GM23338 (cell line): ENCODE results near the gene PGBD5. TPM values are rescaled to one million over a fixed set of nuclear protein-coding genes. Genes with fewer than 3 reads are reported as not detected.

Source experiments
- ATAC-seq: fragments of 200-7000 bp; cut with Tn5 transposase; 3 replicates; pipeline ENCODE4 v1.9.1; 2020
- DNase-seq: peaks from one replicate; pipeline ENCODE4 v3.0.0-alpha.2; 2015; ENCODE audit warnings: low spot score
- H2AFZ ChIP-seq: fragments of 200-600 bp; sonication (generic); 2 replicates; pipeline ENCODE4 v1.8.0; 2016; ENCODE audit warnings: antibody characterized with exemption, mild to moderate bottlenecking, moderate library complexity
- H3F3A ChIP-seq: fragments of 200-600 bp; sonication (generic); replicated peaks from 2 replicates; pipeline ENCODE4 v1.8.0; 2017; ENCODE audit warnings: antibody characterized with exemption, mixed run types, low read depth
- H3K27ac ChIP-seq: fragments of 200-600 bp; sonication (generic); 2 replicates; pipeline ENCODE4 v1.6.1; 2016; ENCODE audit warnings: low read depth
- H3K27me3 ChIP-seq: fragments of 200-600 bp; sonication (generic); 2 replicates; pipeline ENCODE4 v1.8.0; 2016; ENCODE audit warnings: mild to moderate bottlenecking, mixed run types, moderate library complexity; ENCODE audit not compliant: insufficient read depth
- H3K36me3 ChIP-seq: fragments of 200-600 bp; sonication (generic); 2 replicates; pipeline ENCODE4 v1.8.0; 2016; ENCODE audit warnings: mild to moderate bottlenecking; ENCODE audit not compliant: insufficient read depth
- H3K4me1 ChIP-seq: fragments of 200-600 bp; sonication (generic); 2 replicates; pipeline ENCODE4 v1.8.0; 2016; ENCODE audit warnings: mild to moderate bottlenecking, moderate library complexity; ENCODE audit not compliant: insufficient read depth
- H3K4me2 ChIP-seq: fragments of 200-600 bp; sonication (generic); 2 replicates; pipeline ENCODE4 v1.7.1; 2017; ENCODE audit warnings: mixed run types
- H3K4me3 ChIP-seq: fragments of 200-600 bp; sonication (generic); 2 replicates; pipeline ENCODE4 v1.6.1; 2016; ENCODE audit warnings: mixed run types
- H3K79me2 ChIP-seq: fragments of 200-600 bp; sonication (generic); replicated peaks from 2 replicates; pipeline ENCODE4 v1.8.0; 2017; ENCODE audit warnings: mild to moderate bottlenecking; ENCODE audit not compliant: insufficient read depth
- H3K9me2 ChIP-seq: fragments of 200-600 bp; sonication (generic); 2 replicates; pipeline ENCODE4 v1.8.0; 2017; ENCODE audit not compliant: insufficient read depth
- H4K20me1 ChIP-seq: fragments of 200-600 bp; sonication (generic); replicated peaks from 2 replicates; pipeline ENCODE4 v1.8.0; 2017; ENCODE audit warnings: mild to moderate bottlenecking; ENCODE audit not compliant: insufficient read depth
- H3K27ac Mint-ChIP-seq: 2 replicates; pipeline ENCODE4 v1.8.0; 2020; ENCODE audit warnings: inconsistent platforms, mild to moderate bottlenecking, moderate library complexity, mixed read lengths
- H3K27me3 Mint-ChIP-seq: 3 replicates; pipeline ENCODE4 v1.8.0; 2022; ENCODE audit warnings: low read depth, mild to moderate bottlenecking, moderate library complexity, mixed read lengths, inconsistent platforms; ENCODE audit not compliant: insufficient read depth, poor library complexity
- H3K36me3 Mint-ChIP-seq: 3 replicates; pipeline ENCODE4 v1.8.0; 2021; ENCODE audit warnings: low read depth, mild to moderate bottlenecking, inconsistent platforms, moderate library complexity, mixed read lengths
- H3K4me1 Mint-ChIP-seq: 3 replicates; pipeline ENCODE4 v1.8.0; 2020; ENCODE audit warnings: mild to moderate bottlenecking, inconsistent platforms, mixed read lengths
- H3K4me3 Mint-ChIP-seq: 3 replicates; pipeline ENCODE4 v1.8.0; 2021; ENCODE audit warnings: moderate library complexity, mild to moderate bottlenecking, inconsistent platforms, mixed read lengths
- H3K9me3 Mint-ChIP-seq: 3 replicates; pipeline ENCODE4 v1.8.0; 2020; ENCODE audit warnings: moderate library complexity, mild to moderate bottlenecking, inconsistent platforms, mixed read lengths
- CREB1 ChIP-seq: fragments of 250-450 bp; sonication (Bioruptor Pico); IDR thresholded peaks from 2 replicates; pipeline ENCODE4 v1.5.0; 2020; ENCODE audit warnings: low read depth, mild to moderate bottlenecking, moderate library complexity
- ETS1 ChIP-seq: IDR thresholded peaks from 2 replicates; pipeline ENCODE4 v1.6.1; 2016; ENCODE audit warnings: antibody characterized with exemption
- EZH2 ChIP-seq: fragments of 200-600 bp; sonication (generic); IDR thresholded peaks from one replicate; pipeline ENCODE4 v1.8.0; 2017; ENCODE audit warnings: antibody characterized with exemption, mild to moderate bottlenecking, low read depth; ENCODE audit not compliant: unreplicated experiment
- EZH2phosphoT487 ChIP-seq: fragments of 200-600 bp; sonication (generic); IDR thresholded peaks from one replicate; pipeline ENCODE4 v1.8.1; 2018; ENCODE audit warnings: antibody characterized with exemption; ENCODE audit not compliant: unreplicated experiment
- NANOG ChIP-seq: IDR thresholded peaks from 2 replicates; pipeline ENCODE4 v1.6.1; 2016; ENCODE audit warnings: antibody characterized with exemption, borderline replicate concordance
- POLR2AphosphoS5 ChIP-seq: IDR thresholded peaks from 2 replicates; pipeline ENCODE4 v1.6.1; 2016; ENCODE audit warnings: antibody characterized with exemption, low read depth
- STAT1 ChIP-seq: IDR thresholded peaks from one replicate; pipeline ENCODE4 v1.6.1; 2016; ENCODE audit warnings: antibody characterized with exemption; ENCODE audit not compliant: unreplicated experiment
- ZNF114 ChIP-seq: fragments of 250-450 bp; sonication (Bioruptor Pico); IDR thresholded peaks from 2 replicates; pipeline ENCODE4 v1.5.0; 2020; ENCODE audit warnings: mild to moderate bottlenecking, moderate library complexity
- polyA plus RNA-seq: library from polyadenylated mRNA; unstranded; fragments of >200 nt; fragmentation: Nextera tagmentation; extraction: Ambion mirVana; gene quantifications from 2 replicates; pipeline ENCODE4 v1.2.1, GENCODE V29; 2016
- total RNA-seq: library from RNA; depleted of rRNA; stranded (reverse); fragments of >200 nt; shearing (Covaris generic); gene quantifications from 2 replicates; pipeline ENCODE4 v1.2.3, GENCODE V29; 2014
- TF ChIP-seq, protein P1 (sequence below): fragments of 250-450 bp; sonication (Bioruptor Pico); IDR thresholded peaks from 2 replicates; pipeline ENCODE4 v1.5.0; 2020; ENCODE audit warnings: mild to moderate bottlenecking, moderate library complexity
- TF ChIP-seq, protein P2 (sequence below): IDR thresholded peaks from one replicate; pipeline ENCODE4 v1.6.1; 2018; ENCODE audit warnings: antibody characterized with exemption; ENCODE audit not compliant: unreplicated experiment

Gene PGBD5
- total and polyA plus RNA-seq, 2 experiments from 2014 or later = 3.4 to 16.6 TPM

GRCh38 chr1:230465691-230466090, 39.6 kb upstream of the PGBD5 start:
- TF ChIP-seq ZNF114 (CRISPR knock-in tag) (no peak), ETS1 (no peak), CREB1 (CRISPR knock-in tag) (no peak), STAT1 (no peak), EZH2 (no peak), NANOG (no peak), POLR2AphosphoS5 (no peak), EZH2phosphoT487 (no peak)
- TF ChIP-seq, protein P1, sequence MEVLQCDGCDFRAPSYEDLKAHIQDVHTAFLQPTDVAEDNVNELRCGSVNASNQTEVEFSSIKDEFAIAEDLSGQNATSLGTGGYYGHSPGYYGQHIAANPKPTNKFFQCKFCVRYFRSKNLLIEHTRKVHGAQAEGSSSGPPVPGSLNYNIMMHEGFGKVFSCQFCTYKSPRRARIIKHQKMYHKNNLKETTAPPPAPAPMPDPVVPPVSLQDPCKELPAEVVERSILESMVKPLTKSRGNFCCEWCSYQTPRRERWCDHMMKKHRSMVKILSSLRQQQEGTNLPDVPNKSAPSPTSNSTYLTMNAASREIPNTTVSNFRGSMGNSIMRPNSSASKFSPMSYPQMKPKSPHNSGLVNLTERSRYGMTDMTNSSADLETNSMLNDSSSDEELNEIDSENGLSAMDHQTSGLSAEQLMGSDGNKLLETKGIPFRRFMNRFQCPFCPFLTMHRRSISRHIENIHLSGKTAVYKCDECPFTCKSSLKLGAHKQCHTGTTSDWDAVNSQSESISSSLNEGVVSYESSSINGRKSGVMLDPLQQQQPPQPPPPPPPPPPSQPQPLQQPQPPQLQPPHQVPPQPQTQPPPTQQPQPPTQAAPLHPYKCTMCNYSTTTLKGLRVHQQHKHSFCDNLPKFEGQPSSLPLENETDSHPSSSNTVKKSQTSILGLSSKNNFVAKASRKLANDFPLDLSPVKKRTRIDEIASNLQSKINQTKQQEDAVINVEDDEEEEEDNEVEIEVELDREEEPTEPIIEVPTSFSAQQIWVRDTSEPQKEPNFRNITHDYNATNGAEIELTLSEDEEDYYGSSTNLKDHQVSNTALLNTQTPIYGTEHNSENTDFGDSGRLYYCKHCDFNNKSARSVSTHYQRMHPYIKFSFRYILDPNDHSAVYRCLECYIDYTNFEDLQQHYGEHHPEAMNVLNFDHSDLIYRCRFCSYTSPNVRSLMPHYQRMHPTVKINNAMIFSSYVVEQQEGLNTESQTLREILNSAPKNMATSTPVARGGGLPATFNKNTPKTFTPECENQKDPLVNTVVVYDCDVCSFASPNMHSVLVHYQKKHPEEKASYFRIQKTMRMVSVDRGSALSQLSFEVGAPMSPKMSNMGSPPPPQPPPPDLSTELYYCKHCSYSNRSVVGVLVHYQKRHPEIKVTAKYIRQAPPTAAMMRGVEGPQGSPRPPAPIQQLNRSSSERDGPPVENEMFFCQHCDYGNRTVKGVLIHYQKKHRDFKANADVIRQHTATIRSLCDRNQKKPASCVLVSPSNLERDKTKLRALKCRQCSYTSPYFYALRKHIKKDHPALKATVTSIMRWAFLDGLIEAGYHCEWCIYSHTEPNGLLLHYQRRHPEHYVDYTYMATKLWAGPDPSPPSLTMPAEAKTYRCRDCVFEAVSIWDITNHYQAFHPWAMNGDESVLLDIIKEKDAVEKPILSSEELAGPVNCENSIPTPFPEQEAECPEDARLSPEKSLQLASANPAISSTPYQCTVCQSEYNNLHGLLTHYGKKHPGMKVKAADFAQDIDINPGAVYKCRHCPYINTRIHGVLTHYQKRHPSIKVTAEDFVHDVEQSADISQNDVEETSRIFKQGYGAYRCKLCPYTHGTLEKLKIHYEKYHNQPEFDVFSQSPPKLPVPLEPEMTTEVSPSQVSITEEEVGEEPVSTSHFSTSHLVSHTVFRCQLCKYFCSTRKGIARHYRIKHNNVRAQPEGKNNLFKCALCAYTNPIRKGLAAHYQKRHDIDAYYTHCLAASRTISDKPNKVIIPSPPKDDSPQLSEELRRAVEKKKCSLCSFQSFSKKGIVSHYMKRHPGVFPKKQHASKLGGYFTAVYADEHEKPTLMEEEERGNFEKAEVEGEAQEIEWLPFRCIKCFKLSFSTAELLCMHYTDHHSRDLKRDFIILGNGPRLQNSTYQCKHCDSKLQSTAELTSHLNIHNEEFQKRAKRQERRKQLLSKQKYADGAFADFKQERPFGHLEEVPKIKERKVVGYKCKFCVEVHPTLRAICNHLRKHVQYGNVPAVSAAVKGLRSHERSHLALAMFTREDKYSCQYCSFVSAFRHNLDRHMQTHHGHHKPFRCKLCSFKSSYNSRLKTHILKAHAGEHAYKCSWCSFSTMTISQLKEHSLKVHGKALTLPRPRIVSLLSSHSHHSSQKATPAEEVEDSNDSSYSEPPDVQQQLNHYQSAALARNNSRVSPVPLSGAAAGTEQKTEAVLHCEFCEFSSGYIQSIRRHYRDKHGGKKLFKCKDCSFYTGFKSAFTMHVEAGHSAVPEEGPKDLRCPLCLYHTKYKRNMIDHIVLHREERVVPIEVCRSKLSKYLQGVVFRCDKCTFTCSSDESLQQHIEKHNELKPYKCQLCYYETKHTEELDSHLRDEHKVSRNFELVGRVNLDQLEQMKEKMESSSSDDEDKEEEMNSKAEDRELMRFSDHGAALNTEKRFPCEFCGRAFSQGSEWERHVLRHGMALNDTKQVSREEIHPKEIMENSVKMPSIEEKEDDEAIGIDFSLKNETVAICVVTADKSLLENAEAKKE (CRISPR knock-in tag) = no peak
- TF ChIP-seq, protein P2, sequence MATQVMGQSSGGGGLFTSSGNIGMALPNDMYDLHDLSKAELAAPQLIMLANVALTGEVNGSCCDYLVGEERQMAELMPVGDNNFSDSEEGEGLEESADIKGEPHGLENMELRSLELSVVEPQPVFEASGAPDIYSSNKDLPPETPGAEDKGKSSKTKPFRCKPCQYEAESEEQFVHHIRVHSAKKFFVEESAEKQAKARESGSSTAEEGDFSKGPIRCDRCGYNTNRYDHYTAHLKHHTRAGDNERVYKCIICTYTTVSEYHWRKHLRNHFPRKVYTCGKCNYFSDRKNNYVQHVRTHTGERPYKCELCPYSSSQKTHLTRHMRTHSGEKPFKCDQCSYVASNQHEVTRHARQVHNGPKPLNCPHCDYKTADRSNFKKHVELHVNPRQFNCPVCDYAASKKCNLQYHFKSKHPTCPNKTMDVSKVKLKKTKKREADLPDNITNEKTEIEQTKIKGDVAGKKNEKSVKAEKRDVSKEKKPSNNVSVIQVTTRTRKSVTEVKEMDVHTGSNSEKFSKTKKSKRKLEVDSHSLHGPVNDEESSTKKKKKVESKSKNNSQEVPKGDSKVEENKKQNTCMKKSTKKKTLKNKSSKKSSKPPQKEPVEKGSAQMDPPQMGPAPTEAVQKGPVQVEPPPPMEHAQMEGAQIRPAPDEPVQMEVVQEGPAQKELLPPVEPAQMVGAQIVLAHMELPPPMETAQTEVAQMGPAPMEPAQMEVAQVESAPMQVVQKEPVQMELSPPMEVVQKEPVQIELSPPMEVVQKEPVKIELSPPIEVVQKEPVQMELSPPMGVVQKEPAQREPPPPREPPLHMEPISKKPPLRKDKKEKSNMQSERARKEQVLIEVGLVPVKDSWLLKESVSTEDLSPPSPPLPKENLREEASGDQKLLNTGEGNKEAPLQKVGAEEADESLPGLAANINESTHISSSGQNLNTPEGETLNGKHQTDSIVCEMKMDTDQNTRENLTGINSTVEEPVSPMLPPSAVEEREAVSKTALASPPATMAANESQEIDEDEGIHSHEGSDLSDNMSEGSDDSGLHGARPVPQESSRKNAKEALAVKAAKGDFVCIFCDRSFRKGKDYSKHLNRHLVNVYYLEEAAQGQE = no peak
- H3K27me3 ChIP-seq = no peaks in the 10 kb centered on the region
- no peak overlapping the region for H3K4me3 Mint-ChIP-seq
- no peaks in the 10 kb centered on the region for H3K4me1 ChIP-seq
- no peak overlapping the region for H3K27ac Mint-ChIP-seq
- no peaks in the 10 kb centered on the region for H3K36me3 ChIP-seq
- H3K27ac ChIP-seq = no peak overlapping the region
- peaks cover 18% of the 10 kb centered on the region; the same call in 2 of the 3 replicates for H3K36me3 Mint-ChIP-seq
- no peaks in the 10 kb centered on the region for H4K20me1 ChIP-seq
- no peaks in the 10 kb centered on the region for H3K9me2 ChIP-seq
- peaks cover 21% of the 10 kb centered on the region for H3K9me3 Mint-ChIP-seq
- no peaks in the 10 kb centered on the region for H3K4me1 Mint-ChIP-seq
- DNase-seq (no peak), ATAC-seq (no peak)
- no peaks in the 10 kb centered on the region for H3K27me3 Mint-ChIP-seq
- H3K4me2 ChIP-seq = no peak overlapping the region
- no peak overlapping the region for H2AFZ ChIP-seq
- H3K79me2 ChIP-seq = no peaks in the 10 kb centered on the region
- no peak overlapping the region for H3K4me3 ChIP-seq
- H3F3A ChIP-seq = no peaks in the 10 kb centered on the region
